HepG2 (cell line): ENCODE results near the gene NEURL2. TPM values are rescaled to one million over a fixed set of nuclear protein-coding genes. Genes with fewer than 3 reads are reported as not detected.

Source experiments
- HCFC1 ChIP-seq: fragments of 150-350 bp; IDR thresholded peaks from 2 replicates; pipeline ENCODE4 v1.6.1; 2014; ENCODE audit warnings: low read depth, low read length
- HMG20A ChIP-seq: IDR thresholded peaks from 2 replicates; pipeline ENCODE4 v1.6.1; 2016; ENCODE audit warnings: borderline replicate concordance
- HNRNPH1 ChIP-seq: fragments of 200-400 bp; formaldehyde crosslinking; optimal IDR thresholded peaks from 2 replicates; pipeline ENCODE3; 2017; ENCODE audit warnings: mild to moderate bottlenecking, low read depth, low read length
- LBX2 ChIP-seq: sonication (generic); formaldehyde crosslinking; IDR thresholded peaks from 2 replicates; pipeline ENCODE4 v1.5.0; 2020; ENCODE audit warnings: missing genetic modification reagents, mild to moderate bottlenecking, borderline replicate concordance
- MLLT10 ChIP-seq: sonication (generic); formaldehyde crosslinking; IDR thresholded peaks from 2 replicates; pipeline ENCODE4 v1.4.0; 2020; ENCODE audit warnings: missing genetic modification reagents
- PREB ChIP-seq: sonication (generic); formaldehyde crosslinking; IDR thresholded peaks from 2 replicates; pipeline ENCODE4 v1.4.0; 2020; ENCODE audit warnings: missing genetic modification reagents
- RELA ChIP-seq: sonication (generic); formaldehyde crosslinking; IDR thresholded peaks from 2 replicates; pipeline ENCODE4 v1.4.0; 2020; ENCODE audit warnings: missing genetic modification reagents
- REST ChIP-seq, 2 experiments: IDR thresholded peaks; 2 replicates each; pipeline ENCODE4 v1.6.1; 2011 to 2012; ENCODE audit warnings: low read length in 2 of 2, borderline replicate concordance in 1 of 2, low read depth in 1 of 2, mild to moderate bottlenecking in 1 of 2, moderate library complexity in 1 of 2
- TBX2 ChIP-seq: sonication (generic); formaldehyde crosslinking; IDR thresholded peaks from 2 replicates; pipeline ENCODE4 v1.5.0; 2020; ENCODE audit warnings: missing genetic modification reagents, mild to moderate bottlenecking, borderline replicate concordance
- TIGD3 ChIP-seq: sonication (generic); formaldehyde crosslinking; IDR thresholded peaks from 2 replicates; pipeline ENCODE4 v1.5.1; 2020; ENCODE audit warnings: mild to moderate bottlenecking, missing genetic modification reagents, borderline replicate concordance
- ZKSCAN8 ChIP-seq: IDR thresholded peaks from 2 replicates; pipeline ENCODE4 v1.6.1; 2016; ENCODE audit warnings: borderline replicate concordance, missing genetic modification reagents, missing compliant biosample characterization
- ZNF121 ChIP-seq: sonication (generic); formaldehyde crosslinking; IDR thresholded peaks from 2 replicates; pipeline ENCODE4 v1.5.0; 2020; ENCODE audit warnings: mild to moderate bottlenecking, missing genetic modification reagents
- ZNF143 ChIP-seq: sonication (generic); formaldehyde crosslinking; IDR thresholded peaks from 2 replicates; pipeline ENCODE4 v1.4.0; 2020; ENCODE audit warnings: missing genetic modification reagents
- ZNF296 ChIP-seq: sonication (generic); formaldehyde crosslinking; conservative IDR thresholded peaks from 2 replicates; pipeline ENCODE4 v1.5.0; 2020; ENCODE audit warnings: mild to moderate bottlenecking, missing genetic modification reagents
- ZNF382 ChIP-seq: sonication (generic); formaldehyde crosslinking; IDR thresholded peaks from 2 replicates; pipeline ENCODE4 v1.5.0; 2020; ENCODE audit warnings: missing genetic modification reagents, mild to moderate bottlenecking, borderline replicate concordance
- ZNF414 ChIP-seq: sonication (generic); formaldehyde crosslinking; IDR thresholded peaks from 2 replicates; pipeline ENCODE4 v1.5.0; 2020; ENCODE audit warnings: missing genetic modification reagents
- ZNF503 ChIP-seq: sonication (generic); formaldehyde crosslinking; IDR thresholded peaks from 2 replicates; pipeline ENCODE4 v1.4.0; 2020; ENCODE audit warnings: missing genetic modification reagents
- ZNF670 ChIP-seq: sonication (generic); formaldehyde crosslinking; IDR thresholded peaks from 2 replicates; pipeline ENCODE4 v1.8.0; 2022; ENCODE audit warnings: mild to moderate bottlenecking, missing genetic modification reagents, borderline replicate concordance
- ZNF749 ChIP-seq: sonication (generic); formaldehyde crosslinking; IDR thresholded peaks from 2 replicates; pipeline ENCODE4 v1.8.0; 2022; ENCODE audit warnings: mild to moderate bottlenecking, missing genetic modification reagents, moderate library complexity, borderline replicate concordance
- ZNF773 ChIP-seq: sonication (generic); formaldehyde crosslinking; IDR thresholded peaks from 2 replicates; pipeline ENCODE4 v1.4.0; 2020; ENCODE audit warnings: missing genetic modification reagents, borderline replicate concordance
- ZNF781 ChIP-seq: sonication (generic); formaldehyde crosslinking; IDR thresholded peaks from 2 replicates; pipeline ENCODE4 v1.5.1; 2020; ENCODE audit warnings: borderline replicate concordance, mild to moderate bottlenecking, missing genetic modification reagents; ENCODE audit errors: not compliant biosample characterization
- polyA plus RNA-seq, 8 experiments: library from polyadenylated mRNA; depleted of rRNA in 3 of 8; stranded (reverse) in 7 of 8; unstranded in 1 of 8; fragments of >200 nt; fragmentation: Illumina TruSeq in 4 of 8; extraction: Trizol in 4 of 8; gene quantifications; 2 replicates each; pipeline versions ENCODE4 v1.2.1 to v1.2.3, GENCODE V29; 2011 to 2016; ENCODE audit warnings: low read depth in 4 of 8, missing spikeins in 1 of 8, mixed read lengths in 1 of 8; ENCODE audit not compliant: insufficient read depth in 1 of 8
- total RNA-seq, 5 experiments: library from RNA; depleted of rRNA; stranded (reverse); fragments of >200 nt; fragmentation: Illumina TruSeq; extraction: Trizol; gene quantifications; 2 replicates each; pipeline ENCODE4 v1.2.3, GENCODE V29; 2016; ENCODE audit warnings: low read depth in 1 of 5

NEURL2 gene
- total and polyA plus RNA-seq, 2 of the 13 experiments (the other 11 are each of a cell fraction or from before 2014, with no cell fraction given): 7.2 to 9.7 TPM

GRCh38 chr20:45857882-45858216 is 33.2 kb downstream of the NEURL2 start (continued):
- TF ChIP-seq ZNF781 (CRISPR knock-in tag) (no peak), ZNF414 (CRISPR knock-in tag) (no peak), RELA (CRISPR knock-in tag) (no peak), LBX2 (0 out of 2 replicates have a peak, but pooled peaks have one; percentile 53), ZKSCAN8 (peak; percentile 84; the same call in 1 of the 2 replicates), MLLT10 (CRISPR knock-in tag) (no peak), TIGD3 (CRISPR knock-in tag) (no peak), ZNF749 (CRISPR knock-in tag) (0 out of 2 replicates have a peak, but pooled peaks have one; percentile 15), HNRNPH1 (no peak), ZNF773 (CRISPR knock-in tag) (peak; percentile 15; the same call in 1 of the 2 replicates), ZNF121 (CRISPR knock-in tag) (no peak), ZNF503 (CRISPR knock-in tag) (no peak), HCFC1 (no peak), ZNF143 (CRISPR knock-in tag) (no peak), ZNF296 (CRISPR knock-in tag) (0 out of 2 replicates have a peak, but pooled peaks have one; percentile 21), REST (IDR thresholded peaks at IDR 0.05; ENCODE audit: borderline replicate concordance in 1 of 2, low read depth in 1 of 2, low read length in 2 of 2) (no peak), PREB (CRISPR knock-in tag) (no peak), ZNF382 (CRISPR knock-in tag) (no peak), TBX2 (CRISPR knock-in tag) (no peak), ZNF670 (CRISPR knock-in tag) (no peak), HMG20A (no peak)
